Calu3 (cell line): ENCODE measurements around the gene FOXP1. TPM values are rescaled to one million over a fixed set of nuclear protein-coding genes. Genes with fewer than 3 reads are reported as not detected.

Experiments
- BruUV-seq: library from RNA; stranded (reverse); fragments of 400-500 nt; replicated peaks from 2 replicates; lab custom pipeline; 2021; lab: Mats Ljungman, UMichigan
- CTCF ChIA-PET: fragments of 300-600 bp; sonication (Branson Sonifier 250); formaldehyde crosslinking; loops from one replicate; lab custom pipeline; 2022; ENCODE audit warnings: antibody characterized with exemption; lab: Charles Lee
- DNase-seq: peaks from one replicate; pipeline ENCODE4 v3.0.0; 2022
- H3K27ac Mint-ChIP-seq: one replicate; pipeline ENCODE4 v1.8.0; 2022; ENCODE audit warnings: mixed read lengths; ENCODE audit not compliant: unreplicated experiment
- H3K27me3 Mint-ChIP-seq: one replicate; pipeline ENCODE4 v1.8.0; 2022; ENCODE audit warnings: mixed read lengths; ENCODE audit not compliant: unreplicated experiment
- H3K36me3 Mint-ChIP-seq: one replicate; pipeline ENCODE4 v1.8.0; 2022; ENCODE audit warnings: mild to moderate bottlenecking, moderate library complexity, mixed read lengths; ENCODE audit not compliant: insufficient read depth, unreplicated experiment
- H3K4me1 Mint-ChIP-seq: one replicate; pipeline ENCODE4 v1.8.0; 2022; ENCODE audit warnings: mild to moderate bottlenecking, low read depth, mixed read lengths; ENCODE audit not compliant: unreplicated experiment
- H3K4me3 Mint-ChIP-seq: one replicate; pipeline ENCODE4 v1.8.0; 2022; ENCODE audit warnings: mild to moderate bottlenecking, low read depth, moderate library complexity, mixed read lengths; ENCODE audit not compliant: unreplicated experiment
- H3K9me3 Mint-ChIP-seq: one replicate; pipeline ENCODE4 v1.8.0; 2022; ENCODE audit warnings: low read depth, mixed read lengths; ENCODE audit not compliant: unreplicated experiment
- intact Hi-C: fragments of 100-400 bp; cut with micrococcal nuclease; formaldehyde crosslinking; loops from one replicate; pipeline ENCODE4 v1.10.0; 2022; ENCODE audit not compliant: unreplicated experiment
- total RNA-seq: library from RNA; stranded (reverse); gene quantifications from 2 replicates; pipeline ENCODE4 v1.2.3, GENCODE V29; 2022
- TF ChIP-seq, protein P1 (sequence below): fragments of 200-600 bp; IDR thresholded peaks from one replicate; pipeline ENCODE4 v1.8.0; 2022; ENCODE audit warnings: antibody characterized with exemption; ENCODE audit not compliant: unreplicated experiment

Gene FOXP1
- total RNA-seq, 1 experiment from 2014 or later = 82.8 TPM

DNA sequence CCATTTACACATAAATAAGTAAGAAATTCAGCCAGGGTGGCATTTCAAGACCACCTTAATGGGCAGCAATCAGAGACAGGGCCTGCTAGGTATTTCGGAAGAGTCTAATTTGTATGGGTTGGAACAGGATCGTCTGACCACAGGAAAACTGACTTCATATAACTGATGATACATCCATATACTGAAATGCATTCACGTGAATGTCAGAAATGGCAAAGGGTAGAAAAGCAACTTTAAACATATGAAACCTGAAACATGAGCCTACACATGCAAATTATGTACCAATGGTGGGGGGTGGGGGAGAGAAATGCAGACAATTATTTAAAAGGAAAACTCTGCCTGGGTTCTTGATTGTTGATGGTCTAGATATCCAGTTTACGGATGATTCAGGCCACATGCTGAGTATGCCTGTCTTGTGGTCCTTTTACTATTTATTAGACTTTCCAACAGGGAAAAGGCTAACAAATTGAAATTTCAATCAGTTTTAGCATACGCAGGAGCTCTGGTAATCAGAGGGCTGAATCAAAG is 582.2 kb downstream of the FOXP1 start:
- H3K27me3 Mint-ChIP-seq = no peaks in the 10 kb centered on the region
- no peaks in the 10 kb centered on the region for H3K9me3 Mint-ChIP-seq
- CTCF ChIA-PET = no interaction called here
- H3K4me3 Mint-ChIP-seq = no peak overlapping the region
- intact Hi-C loops = no loop called here
- no TSS peak for BruUV-seq
- TF ChIP-seq, protein P1, sequence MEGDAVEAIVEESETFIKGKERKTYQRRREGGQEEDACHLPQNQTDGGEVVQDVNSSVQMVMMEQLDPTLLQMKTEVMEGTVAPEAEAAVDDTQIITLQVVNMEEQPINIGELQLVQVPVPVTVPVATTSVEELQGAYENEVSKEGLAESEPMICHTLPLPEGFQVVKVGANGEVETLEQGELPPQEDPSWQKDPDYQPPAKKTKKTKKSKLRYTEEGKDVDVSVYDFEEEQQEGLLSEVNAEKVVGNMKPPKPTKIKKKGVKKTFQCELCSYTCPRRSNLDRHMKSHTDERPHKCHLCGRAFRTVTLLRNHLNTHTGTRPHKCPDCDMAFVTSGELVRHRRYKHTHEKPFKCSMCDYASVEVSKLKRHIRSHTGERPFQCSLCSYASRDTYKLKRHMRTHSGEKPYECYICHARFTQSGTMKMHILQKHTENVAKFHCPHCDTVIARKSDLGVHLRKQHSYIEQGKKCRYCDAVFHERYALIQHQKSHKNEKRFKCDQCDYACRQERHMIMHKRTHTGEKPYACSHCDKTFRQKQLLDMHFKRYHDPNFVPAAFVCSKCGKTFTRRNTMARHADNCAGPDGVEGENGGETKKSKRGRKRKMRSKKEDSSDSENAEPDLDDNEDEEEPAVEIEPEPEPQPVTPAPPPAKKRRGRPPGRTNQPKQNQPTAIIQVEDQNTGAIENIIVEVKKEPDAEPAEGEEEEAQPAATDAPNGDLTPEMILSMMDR = no peak
- peaks cover 23% of the 10 kb centered on the region for H3K4me1 Mint-ChIP-seq
- H3K27ac Mint-ChIP-seq = no peak overlapping the region
- no peaks in the 10 kb centered on the region for H3K36me3 Mint-ChIP-seq
- DNase-seq = no peak

DNA sequence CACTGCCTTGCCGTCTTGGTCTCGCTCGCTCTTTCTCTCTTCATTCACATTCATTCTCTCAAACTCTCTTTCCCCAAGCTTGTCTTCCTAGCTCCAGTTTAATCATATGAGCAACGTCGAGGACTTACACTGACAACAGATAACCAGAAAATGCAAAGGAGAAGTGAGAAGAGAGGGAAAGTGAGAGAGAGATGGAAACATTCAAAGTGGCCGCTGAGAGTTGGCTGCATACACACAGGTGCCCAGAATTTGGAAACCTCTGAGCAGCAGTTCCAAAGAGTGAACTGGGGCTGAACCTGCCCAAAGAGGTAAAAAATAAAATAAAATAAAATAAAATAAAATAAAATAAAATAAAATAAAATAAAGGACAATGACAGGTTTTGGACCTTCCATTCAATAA is 583.0 kb downstream of the FOXP1 start:
- no peaks in the 10 kb centered on the region for H3K9me3 Mint-ChIP-seq
- CTCF ChIA-PET = no interaction called here
- TF ChIP-seq, protein P1 = no peak

DNA sequence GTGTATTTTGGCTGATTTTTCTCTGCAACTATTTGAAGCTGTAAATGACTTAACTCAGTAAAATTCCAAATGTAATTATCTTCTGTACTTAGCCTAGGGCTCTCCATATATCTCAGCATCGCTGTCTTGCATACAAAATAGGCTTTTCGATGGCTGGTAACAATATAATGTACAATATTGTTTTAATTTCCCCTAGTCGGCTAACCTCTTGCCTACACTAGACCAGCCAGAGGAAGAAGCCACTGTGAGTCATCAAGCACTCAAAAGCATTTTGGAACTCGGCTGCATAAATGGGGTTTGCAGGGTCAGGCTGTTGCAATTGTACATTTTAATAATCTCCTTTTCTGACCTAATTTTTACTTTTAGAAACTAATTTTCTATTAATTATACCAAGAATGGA is 583.8 kb downstream of the FOXP1 start:
- no peak for DNase-seq
- CTCF ChIA-PET = interaction anchor here (0.6 kb wide), 1 partner anchor 263 kb away, joined by 3 read pairs; no protein-coding TSS in a partner anchor
- TF ChIP-seq, protein P1 = no peak
- intact Hi-C loops = no loop called here
- Mint-ChIP-seq H3K9me3 (no peaks in the 10 kb centered on the region), H3K4me1 (peaks cover 12% of the 10 kb centered on the region), H3K4me3 (no peak overlapping the region), H3K27ac (no peak overlapping the region), H3K36me3 (no peaks in the 10 kb centered on the region), H3K27me3 (no peaks in the 10 kb centered on the region)
- no TSS peak for BruUV-seq

More for the DNA sequence above, 583.0 kb downstream of the FOXP1 start:
- Mint-ChIP-seq H3K4me3 (no peak overlapping the region), H3K36me3 (no peaks in the 10 kb centered on the region), H3K27me3 (no peaks in the 10 kb centered on the region), H3K27ac (no peak overlapping the region), H3K4me1 (peaks cover 17% of the 10 kb centered on the region)
- intact Hi-C loops = no loop called here
- BruUV-seq = no TSS peak
- DNase-seq = no peak

DNA sequence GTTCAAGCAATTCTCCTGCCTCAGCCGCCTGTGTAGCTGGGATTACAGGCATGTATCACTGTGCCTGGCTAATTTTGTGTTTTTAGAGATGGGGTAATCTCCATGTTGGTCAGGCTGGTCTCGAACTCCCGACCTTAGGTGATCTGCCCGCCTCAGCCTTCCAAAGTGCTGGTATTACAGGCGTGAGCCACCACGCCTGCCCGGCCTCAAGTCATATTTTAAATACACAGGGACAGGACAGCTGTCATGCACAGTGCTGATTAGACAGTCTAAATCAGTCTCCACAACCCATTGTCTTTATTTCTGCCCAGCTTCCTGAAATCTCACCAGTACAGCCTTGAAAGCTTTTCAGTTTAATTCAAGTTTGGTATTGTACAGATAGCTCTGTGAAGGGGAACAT is 587.4 kb downstream of the FOXP1 start:
- no peak overlapping the region for H3K27ac Mint-ChIP-seq
- TF ChIP-seq, protein P1 = no peak

More for the DNA sequence above, 587.4 kb downstream of the FOXP1 start:
- intact Hi-C loops = no loop called here
- CTCF ChIA-PET = no interaction called here
- H3K27me3 Mint-ChIP-seq = no peaks in the 10 kb centered on the region
- DNase-seq = no peak
- no peaks in the 10 kb centered on the region for H3K9me3 Mint-ChIP-seq
- peaks cover 16% of the 10 kb centered on the region for H3K4me1 Mint-ChIP-seq
- BruUV-seq = no TSS peak
- H3K4me3 Mint-ChIP-seq = no peak overlapping the region
- no peaks in the 10 kb centered on the region for H3K36me3 Mint-ChIP-seq
